COLO829 (cell line): ENCODE results near the gene EED.
"Not testable (repeated sequence)": the region's sequence is repeated elsewhere in the genome, so short reads cannot be mapped to it uniquely, and the experiment has no call there.

ENCODE experiments used
- DNase-seq: peaks from one replicate; pipeline ENCODE4 v3.0.0; 2012; ENCODE audit warnings: low spot score

Gene EED

GRCh38 chr11:86292912-86293616, 48.5 kb downstream of the EED start:
- DNase-seq = no peak

GRCh38 chr11:86294026-86294425, 49.5 kb downstream of the EED start:
- no peak for DNase-seq

DNA sequence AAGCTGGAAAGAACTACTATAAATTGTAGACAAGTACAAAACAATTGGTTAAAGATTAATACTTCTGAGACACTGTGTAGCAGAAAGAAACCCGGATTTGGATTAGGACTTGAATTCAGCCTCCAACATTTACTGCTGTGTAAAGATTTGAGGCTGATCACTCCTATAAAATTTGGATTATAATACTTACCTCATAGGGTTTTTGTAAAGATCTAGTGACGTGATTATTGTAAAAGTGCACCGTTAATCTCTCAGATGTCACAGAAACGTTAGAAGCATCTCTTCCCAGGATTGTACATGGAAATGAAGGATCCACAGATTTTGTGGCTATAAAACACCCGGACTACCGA, 57.2 kb downstream of the EED start:
- no peak for DNase-seq

- DNase-seq = peak; percentile 92
Observed at GRCh38 chr11:86302092-86302793, 57.7 kb downstream of the EED start, which contains the start of gene HIKESHI. TSS of gene HIKESHI (plus strand) at chr11:86302240. CDS start at chr11:86302449, 209 bp downstream.

DNA sequence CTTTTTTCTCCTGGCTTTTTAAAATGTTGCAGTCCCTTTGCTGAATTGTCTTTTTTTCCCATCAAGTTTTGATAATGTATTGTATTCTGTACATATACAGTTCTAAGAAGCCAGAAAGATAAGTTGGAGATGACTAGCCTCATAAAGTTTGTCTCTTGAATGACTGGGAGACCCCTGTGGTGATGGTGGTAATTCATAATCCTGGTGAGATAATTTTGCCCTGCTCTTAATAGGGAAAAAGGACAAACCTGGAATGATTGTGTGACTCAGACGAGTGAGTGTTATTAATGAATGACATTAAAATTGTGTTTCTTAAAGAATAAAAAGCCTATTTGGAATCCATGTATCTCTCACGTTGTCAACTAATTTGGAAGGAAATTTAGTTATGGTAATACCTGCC, 58.7 kb downstream of the EED start:
- DNase-seq = no peak

DNA sequence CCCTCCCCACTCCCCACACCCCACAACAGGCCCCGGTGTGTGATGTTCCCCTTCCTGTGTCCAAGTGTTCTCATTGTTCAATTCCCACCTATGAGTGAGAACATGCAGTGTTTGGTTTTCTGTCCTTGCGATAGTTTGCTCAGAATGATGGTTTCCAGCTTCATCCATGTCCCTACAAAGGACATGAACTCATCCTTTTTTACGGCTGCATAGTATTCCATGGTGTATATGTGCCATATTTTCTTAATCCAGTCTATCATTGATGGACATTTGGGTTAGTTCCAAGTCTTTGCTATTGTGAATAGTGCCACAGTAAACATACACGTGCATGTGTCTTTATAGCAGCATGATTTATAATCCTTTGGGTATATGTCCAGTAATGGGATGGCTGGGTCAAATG, 64.2 kb downstream of the EED start:
- not testable (repeated sequence) for DNase-seq

GRCh38 chr11:86313793-86314192, 69.2 kb downstream of the EED start:
- DNase-seq = no peak

DNA sequence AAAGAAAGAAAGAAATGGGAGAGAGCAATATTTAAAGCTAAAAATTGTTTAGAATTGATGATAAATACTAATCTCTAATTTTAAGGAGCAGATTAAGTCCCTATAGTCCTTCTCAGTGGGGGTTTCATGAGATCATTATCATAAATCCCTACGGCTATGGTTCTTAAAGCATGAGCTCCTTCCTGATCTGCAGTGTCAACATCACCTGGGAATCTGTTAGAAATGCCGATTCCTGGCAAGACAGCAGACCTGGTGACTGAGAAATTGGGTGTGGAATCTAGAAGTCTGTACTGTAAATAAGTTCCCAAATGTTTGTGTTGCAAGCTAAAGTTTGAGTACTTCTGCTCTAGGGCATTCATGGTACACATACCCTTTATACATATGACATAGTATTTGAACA, 70.1 kb downstream of the EED start:
- no peak for DNase-seq
